ENCODE measurements around the gene ARHGAP6. TPM values are rescaled to one million over a fixed set of nuclear protein-coding genes. Genes with fewer than 3 reads are reported as not detected.

The ARHGAP6 gene
- total and polyA plus RNA-seq, 2 of the 13 experiments (the other 11 are each of a cell fraction or from before 2014, with no cell fraction given), result 0.11 TPM; not detected in 1

- intact Hi-C loops (cut with micrococcal nuclease; ENCODE audit: unreplicated experiment), result no loop called here
- Histone ChIP-seq H2AFZ (ENCODE audit: low read length) (no peak overlapping the region), H4K20me1 (ENCODE audit: insufficient read depth, low read length) (no peaks in the 10 kb centered on the region), H3K4me3 (replicated peaks in 1 of 3; ENCODE audit: insufficient read depth in 1 of 3, low read depth in 2 of 3, low read length in 3 of 3) (no peak overlapping the region), H3K9ac (ENCODE audit: insufficient read depth, low read depth, low read length) (no peak overlapping the region), H3K36me3 (replicated peaks in 1 of 2; ENCODE audit: control insufficient read depth in 1 of 2, insufficient read depth in 2 of 2, low read length in 2 of 2) (no peaks in the 10 kb centered on the region), H3K27ac (ENCODE audit: extremely low read length, insufficient read depth, low read length) (no peak overlapping the region), H3K79me2 (ENCODE audit: insufficient read depth, low read length) (no peaks in the 10 kb centered on the region), H3K27me3 (ENCODE audit: control insufficient read depth in 1 of 2, insufficient read depth in 2 of 2, low read length in 2 of 2) (no peaks in the 10 kb centered on the region), H3K4me2 (ENCODE audit: low read depth, low read length) (no peak overlapping the region), H3K9me3 (ENCODE audit: low read length) (no peaks in the 10 kb centered on the region), H3K4me1 (ENCODE audit: insufficient read depth, low read length) (no peaks in the 10 kb centered on the region)
- CTCF ChIA-PET (ENCODE audit: low intra/inter-chr PET ratio, low total read pairs), result no interaction called here
- BruUV-seq (replicated peaks), result no TSS peak
- no peak for ATAC-seq
- in situ Hi-C loops (cut with HindIII; ENCODE audit: extremely low pct_ligation_motif_present, low pct_unique_long_range_greater_than_20kb), result no loop called here
- POLR2A ChIA-PET, result no interaction called here
- FAIRE-seq, result no peak
- DNase-seq (ENCODE audit: low spot score), result no peak
- no peak for TF ChIP-seq DNMT3B (CRISPR knock-in tag; conservative IDR thresholded peaks at IDR 0.05)
- TF ChIP-seq ATRX (CRISPR knock-in tag; IDR thresholded peaks at IDR 0.05; ENCODE audit: borderline replicate concordance), result no peak
- TF ChIP-seq, protein P1, sequence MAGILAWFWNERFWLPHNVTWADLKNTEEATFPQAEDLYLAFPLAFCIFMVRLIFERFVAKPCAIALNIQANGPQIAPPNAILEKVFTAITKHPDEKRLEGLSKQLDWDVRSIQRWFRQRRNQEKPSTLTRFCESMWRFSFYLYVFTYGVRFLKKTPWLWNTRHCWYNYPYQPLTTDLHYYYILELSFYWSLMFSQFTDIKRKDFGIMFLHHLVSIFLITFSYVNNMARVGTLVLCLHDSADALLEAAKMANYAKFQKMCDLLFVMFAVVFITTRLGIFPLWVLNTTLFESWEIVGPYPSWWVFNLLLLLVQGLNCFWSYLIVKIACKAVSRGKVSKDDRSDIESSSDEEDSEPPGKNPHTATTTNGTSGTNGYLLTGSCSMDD (CRISPR knock-in tag; IDR thresholded peaks at IDR 0.05), result no peak
- TF ChIP-seq XBP1 (CRISPR knock-in tag; IDR thresholded peaks at IDR 0.05), result no peak
- TF ChIP-seq SMARCC2 (IDR thresholded peaks at IDR 0.05), result no peak
- TF ChIP-seq, protein P2, sequence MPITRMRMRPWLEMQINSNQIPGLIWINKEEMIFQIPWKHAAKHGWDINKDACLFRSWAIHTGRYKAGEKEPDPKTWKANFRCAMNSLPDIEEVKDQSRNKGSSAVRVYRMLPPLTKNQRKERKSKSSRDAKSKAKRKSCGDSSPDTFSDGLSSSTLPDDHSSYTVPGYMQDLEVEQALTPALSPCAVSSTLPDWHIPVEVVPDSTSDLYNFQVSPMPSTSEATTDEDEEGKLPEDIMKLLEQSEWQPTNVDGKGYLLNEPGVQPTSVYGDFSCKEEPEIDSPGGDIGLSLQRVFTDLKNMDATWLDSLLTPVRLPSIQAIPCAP (CRISPR knock-in tag; IDR thresholded peaks at IDR 0.05; ENCODE audit: low read depth), result no peak
- TF ChIP-seq ZNF777 (CRISPR knock-in tag; IDR thresholded peaks at IDR 0.05), result no peak
- no peak for TF ChIP-seq PLRG1 (conservative IDR thresholded peaks at IDR 0.05)
- no peak for TF ChIP-seq ZNF207 (IDR thresholded peaks at IDR 0.05; ENCODE audit: borderline replicate concordance)
- TF ChIP-seq ZBTB39 (CRISPR knock-in tag; IDR thresholded peaks at IDR 0.05), result no peak
- no peak for TF ChIP-seq HOXA3 (CRISPR knock-in tag; IDR thresholded peaks at IDR 0.05)
- TF ChIP-seq, protein P3, sequence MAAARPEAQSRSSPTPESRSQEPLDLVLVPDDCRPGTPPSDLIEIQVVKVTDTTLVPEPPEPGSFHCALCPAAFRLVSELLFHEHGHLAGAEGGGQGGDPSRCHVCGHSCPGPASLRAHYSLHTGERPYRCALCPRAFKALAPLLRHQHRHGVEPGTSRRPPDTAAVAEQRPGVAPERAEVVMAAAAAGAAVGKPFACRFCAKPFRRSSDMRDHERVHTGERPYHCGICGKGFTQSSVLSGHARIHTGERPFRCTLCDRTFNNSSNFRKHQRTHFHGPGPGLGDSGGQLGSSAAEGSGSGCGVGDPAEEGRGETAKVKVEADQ (CRISPR knock-in tag; IDR thresholded peaks at IDR 0.05; ENCODE audit: borderline replicate concordance), result no peak
- no peak for TF ChIP-seq ZNF121 (CRISPR knock-in tag; IDR thresholded peaks at IDR 0.05)
- TF ChIP-seq ATAD3A (CRISPR knock-in tag; IDR thresholded peaks at IDR 0.05), result no peak
- no peak for TF ChIP-seq ZNF619 (CRISPR knock-in tag; IDR thresholded peaks at IDR 0.05)
- no peak for TF ChIP-seq CHD4 (IDR thresholded peaks at IDR 0.05; ENCODE audit: borderline replicate concordance, low read length)
- TF ChIP-seq KLF13 (CRISPR knock-in tag; IDR thresholded peaks at IDR 0.05), result no peak
- no peak for TF ChIP-seq HBP1 (CRISPR knock-in tag; IDR thresholded peaks at IDR 0.05; ENCODE audit: low read depth)
- WGBS (ENCODE audit: low lambda C conversion rate), result 65% methylated on average over 3 of the region's 25 CpGs
Measured at GRCh38 chrX:11426712-11427452, 238.8 kb downstream of the ARHGAP6 start.

Measured in HepG2 (cell line).